Rectal smooth muscle tissue (tissue), 1 donor: ENCODE data around the gene SCG3.
A peak's percentile ranks its signal among the peaks of the same experiment; 100 is the strongest.

Experiments used
- H3K27ac ChIP-seq: one replicate; pipeline ENCODE4 v1.7.0; 2013; ENCODE audit warnings: low read depth, low read length, inconsistent platforms
- H3K27me3 ChIP-seq: one replicate; pipeline ENCODE4 v1.7.0; 2013; ENCODE audit warnings: low read length; ENCODE audit not compliant: control insufficient read depth, insufficient read depth
- H3K36me3 ChIP-seq: one replicate; pipeline ENCODE4 v1.7.0; 2013; ENCODE audit warnings: low read length; ENCODE audit not compliant: control insufficient read depth, insufficient read depth
- H3K4me1 ChIP-seq: one replicate; pipeline ENCODE4 v1.7.0; 2013; ENCODE audit warnings: low read length; ENCODE audit not compliant: control insufficient read depth, insufficient read depth
- H3K4me3 ChIP-seq: one replicate; pipeline ENCODE4 v1.7.0; 2013; ENCODE audit warnings: low read length
- H3K9ac ChIP-seq: one replicate; pipeline ENCODE4 v1.7.0; 2013; ENCODE audit warnings: low read length

SCG3 gene

GRCh38 chr15:51757450-51757849, 76.1 kb downstream of the SCG3 start:
- Histone ChIP-seq H3K36me3 (no peaks in the 10 kb centered on the region), H3K4me1 (peaks cover 18% of the 10 kb centered on the region), H3K4me3 (no peak overlapping the region), H3K27ac (no peak overlapping the region), H3K27me3 (no peaks in the 10 kb centered on the region), H3K9ac (no peak overlapping the region)

- Histone ChIP-seq H3K36me3 (no peaks in the 10 kb centered on the region), H3K4me1 (peaks cover 18% of the 10 kb centered on the region), H3K4me3 (no peak overlapping the region), H3K27ac (peak overlapping the region; percentile 2), H3K9ac (no peak overlapping the region), H3K27me3 (no peaks in the 10 kb centered on the region)
Observed at GRCh38 chr15:51758645-51759044, 77.3 kb downstream of the SCG3 start.

GRCh38 chr15:51759557-51760070, 78.3 kb downstream of the SCG3 start:
- Histone ChIP-seq H3K27ac (peak overlapping the region; percentile 4), H3K36me3 (no peaks in the 10 kb centered on the region), H3K4me1 (peaks cover 18% of the 10 kb centered on the region), H3K9ac (no peak overlapping the region), H3K4me3 (no peak overlapping the region), H3K27me3 (no peaks in the 10 kb centered on the region)

- no peaks in the 10 kb centered on the region for H3K27me3 ChIP-seq
- H3K27ac ChIP-seq, result no peak overlapping the region
- H3K4me3 ChIP-seq, result no peak overlapping the region
- no peaks in the 10 kb centered on the region for H3K36me3 ChIP-seq
- no peak overlapping the region for H3K9ac ChIP-seq
- H3K4me1 ChIP-seq, result peaks cover 18% of the 10 kb centered on the region
Observed at GRCh38 chr15:51760805-51761204, 79.5 kb downstream of the SCG3 start.

- H3K27me3 ChIP-seq, result no peaks in the 10 kb centered on the region
- no peak overlapping the region for H3K4me3 ChIP-seq
- no peak overlapping the region for H3K9ac ChIP-seq
Observed at GRCh38 chr15:51765751-51766150, 84.4 kb downstream of the SCG3 start.

GRCh38 chr15:51766341-51766740, 85.0 kb downstream of the SCG3 start:
- Histone ChIP-seq H3K36me3 (peaks cover 3% of the 10 kb centered on the region), H3K4me1 (no peaks in the 10 kb centered on the region), H3K27ac (no peak overlapping the region), H3K27me3 (no peaks in the 10 kb centered on the region), H3K4me3 (no peak overlapping the region), H3K9ac (no peak overlapping the region)

More at GRCh38 chr15:51765751-51766150, 84.4 kb downstream of the SCG3 start:
- Histone ChIP-seq H3K27ac (no peak overlapping the region), H3K36me3 (peaks cover 3% of the 10 kb centered on the region), H3K4me1 (no peaks in the 10 kb centered on the region)

GRCh38 chr15:51768018-51768417, 86.7 kb downstream of the SCG3 start:
- no peak overlapping the region for H3K27ac ChIP-seq
- H3K36me3 ChIP-seq, result peaks cover 4% of the 10 kb centered on the region
- H3K9ac ChIP-seq, result no peak overlapping the region
- no peaks in the 10 kb centered on the region for H3K4me1 ChIP-seq
- no peak overlapping the region for H3K4me3 ChIP-seq
- H3K27me3 ChIP-seq, result no peaks in the 10 kb centered on the region
